BLaER1 (cell line): Measurements from ENCODE around the gene RAB3GAP1.
"Not testable (repeated sequence)": the region's sequence is repeated elsewhere in the genome, so short reads cannot be mapped to it uniquely, and the experiment has no call there.

ENCODE experiments used
- H3K27ac ChIP-seq: shearing (Covaris generic); formaldehyde crosslinking; 2 replicates; pipeline ENCODE4 v1.8.1; 2022
- H3K27me3 ChIP-seq: shearing (Covaris generic); formaldehyde crosslinking; 2 replicates; pipeline ENCODE4 v1.8.1; 2022
- H3K36me3 ChIP-seq: shearing (Covaris generic); formaldehyde crosslinking; 2 replicates; pipeline ENCODE4 v1.8.1; 2022
- H3K4me1 ChIP-seq: shearing (Covaris generic); formaldehyde crosslinking; 2 replicates; pipeline ENCODE4 v1.8.1; 2022
- H3K4me2 ChIP-seq: shearing (Covaris generic); formaldehyde crosslinking; 2 replicates; pipeline ENCODE4 v1.8.1; 2022
- H3K4me3 ChIP-seq: shearing (Covaris generic); formaldehyde crosslinking; 2 replicates; pipeline ENCODE4 v1.8.1; 2022
- H3K9ac ChIP-seq: shearing (Covaris generic); formaldehyde crosslinking; 2 replicates; pipeline ENCODE4 v1.8.1; 2022
- H3K9me3 ChIP-seq: shearing (Covaris generic); formaldehyde crosslinking; 2 replicates; pipeline ENCODE4 v1.8.1; 2022
- H4K20me1 ChIP-seq: shearing (Covaris generic); formaldehyde crosslinking; 2 replicates; pipeline ENCODE4 v1.8.1; 2022
- Cebpa-rat ChIP-seq: shearing (Covaris generic); IDR thresholded peaks from 2 replicates; pipeline ENCODE4 v1.8.1; 2022

RAB3GAP1 gene

DNA sequence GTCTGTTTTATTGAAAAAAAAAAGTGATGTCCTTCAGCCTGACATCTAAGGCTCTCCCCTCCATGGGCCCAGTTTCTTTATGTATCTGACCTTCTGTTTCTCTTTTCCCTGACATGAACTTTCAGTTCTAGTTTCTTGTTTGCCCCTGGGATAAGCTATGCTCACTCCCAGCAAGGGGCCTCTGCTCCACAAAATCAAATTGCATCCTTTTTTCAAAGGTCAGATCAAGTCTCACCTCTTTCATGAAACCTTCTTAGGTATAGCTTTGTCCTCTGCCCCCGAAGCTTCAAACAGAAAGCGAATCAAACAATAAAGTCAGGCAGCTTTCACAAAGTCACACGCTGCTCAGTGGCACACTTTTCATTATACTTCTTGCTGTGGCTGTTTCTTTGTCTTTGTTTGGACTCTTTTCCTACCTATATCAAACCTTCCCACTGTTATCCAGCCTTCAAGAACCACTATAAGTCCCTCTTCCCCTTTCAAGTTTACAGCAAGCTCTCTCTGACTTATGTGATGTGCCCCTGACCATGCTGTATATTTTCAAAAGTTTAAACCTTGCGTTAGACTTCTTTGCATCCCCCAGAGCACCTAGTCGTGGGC is 28.1 kb upstream of the RAB3GAP1 start:
- no peaks in the 10 kb centered on the region for H3K27me3 ChIP-seq
- H4K20me1 ChIP-seq = no peaks in the 10 kb centered on the region
- H3K4me2 ChIP-seq = no peak overlapping the region
- no peaks in the 10 kb centered on the region for H3K36me3 ChIP-seq
- no peaks in the 10 kb centered on the region for H3K9me3 ChIP-seq
- H3K9ac ChIP-seq = no peak overlapping the region
- H3K27ac ChIP-seq = no peak overlapping the region
- H3K4me1 ChIP-seq = no peaks in the 10 kb centered on the region
- no peak overlapping the region for H3K4me3 ChIP-seq
- no peak for TF ChIP-seq Cebpa-rat

DNA sequence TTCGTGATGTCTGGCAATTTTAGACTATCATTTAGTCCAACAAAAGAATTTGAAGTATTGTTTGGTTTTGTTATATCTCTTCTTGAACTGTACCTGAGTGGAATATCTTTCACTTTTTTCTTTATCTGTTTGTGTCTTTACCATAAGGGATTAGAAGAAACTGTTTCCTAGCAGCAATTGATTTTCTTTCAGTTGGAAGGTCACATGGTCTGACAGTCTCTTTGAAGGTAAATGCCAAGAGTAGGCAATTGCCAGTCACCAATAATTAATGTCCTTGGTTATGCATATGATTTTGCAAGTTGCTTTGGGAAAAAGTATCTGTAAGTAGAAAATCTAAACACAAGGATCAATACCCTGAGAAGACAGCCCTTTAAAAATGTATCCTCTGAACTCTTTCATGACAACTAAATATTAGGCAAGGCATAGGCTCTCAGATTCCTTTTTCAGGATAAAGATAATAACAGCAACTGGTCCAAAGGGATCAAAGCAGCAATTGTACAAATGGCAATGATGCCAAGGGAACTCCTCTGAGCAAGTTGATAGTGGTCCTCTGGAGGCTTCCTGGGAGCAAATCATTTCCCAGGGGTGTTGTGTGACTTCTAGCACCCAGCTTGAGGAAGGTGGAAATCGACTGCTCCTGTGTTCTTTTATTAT is 22.5 kb upstream of the RAB3GAP1 start:
- no peak overlapping the region for H3K9ac ChIP-seq
- H3K27me3 ChIP-seq = no peaks in the 10 kb centered on the region
- no peaks in the 10 kb centered on the region for H3K9me3 ChIP-seq
- no peak overlapping the region for H3K4me2 ChIP-seq
- no peaks in the 10 kb centered on the region for H4K20me1 ChIP-seq
- no peak overlapping the region for H3K27ac ChIP-seq
- no peak overlapping the region for H3K4me3 ChIP-seq
- no peak for TF ChIP-seq Cebpa-rat
- no peaks in the 10 kb centered on the region for H3K4me1 ChIP-seq
- no peaks in the 10 kb centered on the region for H3K36me3 ChIP-seq

DNA sequence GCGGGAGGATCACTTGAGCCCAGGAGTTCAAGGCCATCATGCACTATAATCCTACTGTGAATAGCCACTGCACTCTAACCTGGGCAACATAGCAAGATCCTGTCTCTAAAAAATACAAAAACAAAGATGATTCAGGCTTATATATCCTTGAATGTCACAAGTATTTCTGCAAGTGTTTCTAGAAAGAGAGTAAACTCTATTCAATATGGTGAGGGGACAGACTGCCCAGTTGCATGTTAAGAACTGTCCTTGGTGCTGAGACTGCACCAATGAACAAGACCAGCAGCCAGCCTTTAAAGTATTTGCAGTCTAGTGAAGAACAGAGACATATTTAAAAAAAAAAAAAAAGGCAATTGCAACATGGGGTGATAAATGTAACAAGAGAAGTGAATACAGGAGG is 21.3 kb upstream of the RAB3GAP1 start:
- H3K4me1 ChIP-seq = no peaks in the 10 kb centered on the region
- no peak overlapping the region for H3K9ac ChIP-seq
- TF ChIP-seq Cebpa-rat = no peak
- no peaks in the 10 kb centered on the region for H4K20me1 ChIP-seq
- 0 out of 2 replicates have a peak, but pooled peaks cover 5% of the 10 kb centered on the region for H3K9me3 ChIP-seq
- no peak overlapping the region for H3K27ac ChIP-seq
- H3K36me3 ChIP-seq = no peaks in the 10 kb centered on the region
- H3K4me2 ChIP-seq = no peak overlapping the region
- no peaks in the 10 kb centered on the region for H3K27me3 ChIP-seq
- no peak overlapping the region for H3K4me3 ChIP-seq

DNA sequence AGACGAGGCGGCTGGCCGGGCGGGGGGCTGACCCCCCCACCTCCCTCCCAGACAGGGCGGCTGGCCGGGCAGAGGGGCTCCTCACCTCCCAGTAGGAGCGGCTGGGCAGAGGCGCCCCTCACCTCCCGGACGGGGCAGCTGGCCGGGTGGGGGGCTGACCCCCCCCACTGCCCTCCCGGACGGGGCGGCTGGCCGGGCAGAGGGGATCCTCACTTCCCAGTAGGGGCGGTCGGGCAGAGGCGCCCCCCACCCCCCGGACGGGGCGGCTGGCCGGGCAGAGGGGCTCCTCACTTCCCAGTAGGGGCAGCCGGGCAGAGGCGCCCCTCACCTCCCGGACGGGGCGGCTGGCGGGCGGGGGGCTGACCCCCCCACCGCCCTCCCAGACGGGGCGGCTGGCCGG is 18.9 kb upstream of the RAB3GAP1 start:
- H3K27me3 ChIP-seq, H3K36me3 ChIP-seq, H3K4me2 ChIP-seq, H3K9me3 ChIP-seq, H3K4me1 ChIP-seq, H3K9ac ChIP-seq, H4K20me1 ChIP-seq, H3K27ac ChIP-seq, H3K4me3 ChIP-seq: not testable (repeated sequence)

DNA sequence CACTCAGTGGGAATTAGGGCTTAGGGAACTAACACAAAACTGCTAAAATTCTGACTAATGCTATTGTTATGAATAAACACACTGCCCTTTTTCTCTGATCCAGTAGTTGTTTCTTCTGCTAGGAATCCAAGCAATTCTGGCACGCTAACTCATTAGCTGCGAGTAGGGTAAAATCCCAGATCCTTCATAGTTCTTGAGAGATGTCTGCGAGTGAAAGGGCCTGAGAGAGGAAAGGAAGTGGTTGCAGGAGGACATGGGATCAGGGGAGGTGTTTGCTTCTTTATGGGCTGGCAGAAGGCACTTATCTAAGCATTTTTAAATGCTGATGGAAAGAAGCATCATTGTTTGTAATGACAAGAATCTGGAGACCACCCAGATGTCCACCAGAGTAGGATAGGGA is 14.3 kb upstream of the RAB3GAP1 start:
- Histone ChIP-seq H3K4me2 (no peak overlapping the region), H3K36me3 (no peaks in the 10 kb centered on the region), H3K4me1 (peaks cover 10% of the 10 kb centered on the region; the same call in 1 of the 2 replicates), H3K27ac (no peak overlapping the region), H3K4me3 (no peak overlapping the region), H3K27me3 (no peaks in the 10 kb centered on the region), H4K20me1 (no peaks in the 10 kb centered on the region), H3K9me3 (peaks cover 9% of the 10 kb centered on the region; the same call in 1 of the 2 replicates), H3K9ac (no peak overlapping the region)
- no peak for TF ChIP-seq Cebpa-rat

DNA sequence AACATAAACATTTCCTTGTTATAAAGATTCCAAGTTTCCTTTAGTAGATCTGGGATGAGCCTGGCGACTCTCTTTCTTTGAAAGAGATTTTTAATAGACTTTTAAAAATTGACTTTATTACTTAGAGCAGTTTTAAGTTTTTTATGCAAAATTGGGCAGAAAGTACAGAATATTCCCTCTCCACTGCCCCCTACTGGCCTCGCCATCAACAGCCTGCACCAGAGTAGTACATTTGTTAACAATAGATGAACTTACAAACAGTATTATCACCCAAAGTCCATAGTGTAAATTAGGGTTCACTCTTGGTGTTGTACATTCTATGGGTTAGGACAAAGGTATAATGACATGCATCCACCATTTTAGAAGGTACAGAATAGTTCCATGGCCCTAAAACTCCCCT is 8.7 kb upstream of the RAB3GAP1 start:
- H3K9me3 ChIP-seq = peaks cover 9% of the 10 kb centered on the region; the same call in 1 of the 2 replicates
- no peaks in the 10 kb centered on the region for H3K27me3 ChIP-seq
- H3K9ac ChIP-seq = no peak overlapping the region
- no peak for TF ChIP-seq Cebpa-rat
- H3K36me3 ChIP-seq = no peaks in the 10 kb centered on the region
- H3K27ac ChIP-seq = no peak overlapping the region
- no peak overlapping the region for H3K4me3 ChIP-seq
- no peak overlapping the region for H3K4me2 ChIP-seq
- peaks cover 10% of the 10 kb centered on the region; the same call in 1 of the 2 replicates for H3K4me1 ChIP-seq
- H4K20me1 ChIP-seq = no peaks in the 10 kb centered on the region

DNA sequence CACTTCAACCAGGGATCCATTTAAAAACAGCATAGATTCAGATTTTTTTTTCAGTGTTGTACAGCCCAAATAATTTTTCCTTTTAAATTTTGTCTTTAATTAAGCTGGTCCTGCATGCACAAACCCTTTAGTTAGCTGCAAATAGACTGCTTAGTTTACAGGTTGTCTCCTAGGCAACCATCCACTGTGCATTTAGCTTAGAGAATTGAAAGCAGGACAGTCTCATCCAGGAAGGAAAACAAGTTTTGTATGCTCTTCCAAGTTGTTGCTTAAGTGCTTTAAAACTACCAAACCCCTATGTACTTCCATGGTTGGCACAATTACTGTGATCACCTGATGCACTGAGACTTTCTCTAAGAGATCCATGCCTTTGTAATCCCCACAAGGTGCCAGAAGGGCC is 4.8 kb upstream of the RAB3GAP1 start, which contains the start of gene MAP3K19:
MAP3K19 (minus strand) TSS at position 148 of the 400 bp plus-strand sequence. CDS start 22,800 bp downstream, outside the sequence.
- Histone ChIP-seq H3K4me1 (no peaks in the 10 kb centered on the region; the same call in 1 of the 2 replicates), H3K27ac (no peak within 1 kb of the TSS), H4K20me1 (no peaks in the 10 kb centered on the region), H3K4me2 (no peak within 1 kb of the TSS), H3K9ac (no peak within 1 kb of the TSS), H3K9me3 (peaks cover 9% of the 10 kb centered on the region; the same call in 1 of the 2 replicates), H3K27me3 (no peaks in the 10 kb centered on the region), H3K4me3 (no peak within 1 kb of the TSS), H3K36me3 (no peaks in the 10 kb centered on the region)
- no peak for TF ChIP-seq Cebpa-rat

DNA sequence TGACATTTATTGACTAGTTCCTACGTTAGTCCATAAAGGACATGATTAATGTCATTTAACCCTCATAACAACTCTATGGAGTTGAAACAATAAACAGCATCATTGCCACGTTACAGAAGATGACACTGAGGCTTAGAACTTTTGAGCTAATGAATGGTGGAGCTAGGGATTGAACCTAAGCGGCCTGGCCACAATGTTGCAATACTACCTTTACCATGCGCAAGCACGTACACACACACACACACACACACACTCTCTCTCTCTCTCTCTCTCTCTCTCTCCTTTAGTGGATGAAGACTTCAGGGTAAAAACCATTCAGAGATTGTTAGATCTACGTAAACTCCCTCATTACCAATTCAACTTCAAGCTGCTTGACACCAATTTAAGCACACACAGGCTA is 4.0 kb upstream of the RAB3GAP1 start:
- peaks cover 6% of the 10 kb centered on the region for H4K20me1 ChIP-seq
- no peak overlapping the region for H3K4me3 ChIP-seq
- no peak overlapping the region for H3K4me2 ChIP-seq
- no peak overlapping the region for H3K9ac ChIP-seq
- peaks cover 2% of the 10 kb centered on the region; the same call in 1 of the 2 replicates for H3K9me3 ChIP-seq
- H3K27ac ChIP-seq = no peak overlapping the region
- TF ChIP-seq Cebpa-rat = no peak
- H3K4me1 ChIP-seq = peaks cover 3% of the 10 kb centered on the region
- no peaks in the 10 kb centered on the region for H3K36me3 ChIP-seq
- no peaks in the 10 kb centered on the region for H3K27me3 ChIP-seq

DNA sequence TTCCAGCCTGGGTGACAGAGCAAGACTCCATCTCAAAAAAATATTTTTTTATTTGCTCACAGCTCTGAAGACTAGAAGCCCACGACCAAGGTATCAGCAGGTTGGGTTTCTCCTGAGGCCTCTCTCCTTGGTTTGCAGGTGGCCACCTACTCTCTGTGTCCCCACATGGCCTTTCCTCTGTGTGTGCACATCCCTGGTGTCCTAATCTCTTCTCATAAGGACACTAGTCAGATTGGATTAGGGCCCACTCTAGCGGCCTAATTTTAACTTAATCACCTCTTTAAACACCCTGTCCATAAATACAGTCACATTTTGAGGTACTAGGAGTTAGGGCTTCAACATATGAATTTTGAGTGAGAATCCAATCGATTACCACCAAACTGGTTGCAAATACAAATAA is 2.0 kb upstream of the RAB3GAP1 start:
- Histone ChIP-seq H3K27ac (no peak overlapping the region), H3K4me1 (peaks cover 23% of the 10 kb centered on the region), H3K36me3 (peaks cover 4% of the 10 kb centered on the region; the same call in 1 of the 2 replicates), H3K9ac (no peak overlapping the region), H3K27me3 (no peaks in the 10 kb centered on the region), H3K4me3 (no peak overlapping the region), H4K20me1 (peaks cover 25% of the 10 kb centered on the region), H3K4me2 (no peak overlapping the region), H3K9me3 (no peaks in the 10 kb centered on the region)
- no peak for TF ChIP-seq Cebpa-rat

DNA sequence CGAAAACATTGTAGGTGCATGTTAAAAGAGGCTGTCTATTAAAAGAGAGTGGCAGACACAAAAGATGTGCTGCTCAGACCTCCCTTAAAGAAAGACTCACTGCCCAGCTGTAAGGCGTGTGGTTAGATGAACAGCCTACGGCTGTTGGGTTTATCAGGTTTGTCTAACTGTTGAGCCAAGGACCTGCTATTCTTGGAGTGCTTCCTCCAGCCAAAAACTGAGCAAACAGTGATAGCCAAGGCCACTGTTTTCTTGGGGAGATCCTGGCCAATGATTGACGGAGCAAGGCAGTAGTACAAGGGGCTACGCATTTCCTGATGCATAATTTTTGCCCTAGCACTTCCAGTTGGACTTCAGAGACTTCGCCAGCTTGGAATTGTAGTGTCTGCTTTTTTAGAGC is 1.4 kb upstream of the RAB3GAP1 start:
- Histone ChIP-seq H3K9me3 (0 out of 2 replicates have a peak, but pooled peaks cover 5% of the 10 kb centered on the region), H3K4me2 (no peak overlapping the region), H4K20me1 (peaks cover 30% of the 10 kb centered on the region), H3K36me3 (peaks cover 9% of the 10 kb centered on the region; the same call in 1 of the 2 replicates), H3K27ac (no peak overlapping the region), H3K27me3 (no peaks in the 10 kb centered on the region), H3K9ac (no peak overlapping the region), H3K4me3 (no peak overlapping the region), H3K4me1 (peaks cover 26% of the 10 kb centered on the region)
- TF ChIP-seq Cebpa-rat = no peak
